ENCODE data around the gene PDSS2. TPM values are rescaled to one million over a fixed set of nuclear protein-coding genes. Genes with fewer than 3 reads are reported as not detected.

PDSS2 gene
- total RNA-seq, 1 donor from 2014 or later: 19.7 TPM

DNA sequence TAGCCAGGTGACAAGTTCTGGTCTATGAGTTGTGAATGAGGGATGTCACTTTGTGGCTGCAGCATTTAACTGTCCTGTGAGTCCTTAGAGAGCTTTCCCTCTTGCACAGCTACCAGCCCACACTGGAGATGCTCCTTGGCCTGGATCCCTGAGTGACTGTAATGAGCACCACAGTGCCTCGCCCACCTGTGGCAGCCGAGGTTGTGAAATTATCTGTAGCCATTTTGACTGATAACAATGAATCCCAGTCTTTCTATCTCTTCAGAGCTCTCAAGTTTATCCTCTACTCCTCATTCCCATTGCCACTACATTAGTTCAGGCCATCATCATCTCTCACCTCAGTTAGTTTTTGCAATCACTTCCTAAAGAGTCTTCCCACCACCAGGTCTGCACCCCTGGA, 302.7 kb downstream of the PDSS2 start:
- no peaks in the 10 kb centered on the region for H3K36me3 ChIP-seq
- intact Hi-C loops (cut with micrococcal nuclease): no loop called here
- DNase-seq: no peak

DNA sequence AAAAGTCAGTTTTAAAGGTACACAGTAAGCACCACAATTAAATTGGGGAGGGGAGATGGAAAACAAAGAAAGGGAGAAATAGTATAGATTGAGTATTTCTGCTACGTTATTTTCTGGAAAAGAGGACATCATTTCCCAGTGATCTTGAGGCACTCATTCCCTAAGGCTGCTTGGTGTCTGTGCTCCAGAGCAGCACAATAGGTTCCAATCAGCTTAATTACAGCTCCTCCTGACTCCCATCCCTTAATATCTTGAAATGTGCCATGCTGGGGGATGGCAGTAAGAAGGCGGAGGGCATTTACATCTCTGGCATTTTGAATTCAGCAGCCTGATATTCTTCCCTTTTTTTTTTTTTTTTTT, 304.6 kb downstream of the PDSS2 start:
- DNase-seq: no peak
- Histone ChIP-seq H3K27ac (replicated peaks) (no peak overlapping the region), H3K27me3 (ENCODE audit: low read depth) (no peaks in the 10 kb centered on the region), H3K4me1 (no peaks in the 10 kb centered on the region), H3K4me3 (no peak overlapping the region), H3K36me3 (no peaks in the 10 kb centered on the region), H3K9me3 (replicated peaks) (no peaks in the 10 kb centered on the region)
- intact Hi-C loops (cut with micrococcal nuclease): no loop called here
- TF ChIP-seq, protein P1, sequence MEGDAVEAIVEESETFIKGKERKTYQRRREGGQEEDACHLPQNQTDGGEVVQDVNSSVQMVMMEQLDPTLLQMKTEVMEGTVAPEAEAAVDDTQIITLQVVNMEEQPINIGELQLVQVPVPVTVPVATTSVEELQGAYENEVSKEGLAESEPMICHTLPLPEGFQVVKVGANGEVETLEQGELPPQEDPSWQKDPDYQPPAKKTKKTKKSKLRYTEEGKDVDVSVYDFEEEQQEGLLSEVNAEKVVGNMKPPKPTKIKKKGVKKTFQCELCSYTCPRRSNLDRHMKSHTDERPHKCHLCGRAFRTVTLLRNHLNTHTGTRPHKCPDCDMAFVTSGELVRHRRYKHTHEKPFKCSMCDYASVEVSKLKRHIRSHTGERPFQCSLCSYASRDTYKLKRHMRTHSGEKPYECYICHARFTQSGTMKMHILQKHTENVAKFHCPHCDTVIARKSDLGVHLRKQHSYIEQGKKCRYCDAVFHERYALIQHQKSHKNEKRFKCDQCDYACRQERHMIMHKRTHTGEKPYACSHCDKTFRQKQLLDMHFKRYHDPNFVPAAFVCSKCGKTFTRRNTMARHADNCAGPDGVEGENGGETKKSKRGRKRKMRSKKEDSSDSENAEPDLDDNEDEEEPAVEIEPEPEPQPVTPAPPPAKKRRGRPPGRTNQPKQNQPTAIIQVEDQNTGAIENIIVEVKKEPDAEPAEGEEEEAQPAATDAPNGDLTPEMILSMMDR (IDR thresholded peaks at IDR 0.05; ENCODE audit: borderline replicate concordance): no peak

More for the DNA sequence above, 302.7 kb downstream of the PDSS2 start:
- Histone ChIP-seq H3K27me3 (ENCODE audit: low read depth) (no peaks in the 10 kb centered on the region), H3K4me3 (no peak overlapping the region), H3K27ac (replicated peaks) (no peak overlapping the region), H3K4me1 (no peaks in the 10 kb centered on the region), H3K9me3 (replicated peaks) (no peaks in the 10 kb centered on the region)
- TF ChIP-seq, protein P1 (IDR thresholded peaks at IDR 0.05; ENCODE audit: borderline replicate concordance): no peak

DNA sequence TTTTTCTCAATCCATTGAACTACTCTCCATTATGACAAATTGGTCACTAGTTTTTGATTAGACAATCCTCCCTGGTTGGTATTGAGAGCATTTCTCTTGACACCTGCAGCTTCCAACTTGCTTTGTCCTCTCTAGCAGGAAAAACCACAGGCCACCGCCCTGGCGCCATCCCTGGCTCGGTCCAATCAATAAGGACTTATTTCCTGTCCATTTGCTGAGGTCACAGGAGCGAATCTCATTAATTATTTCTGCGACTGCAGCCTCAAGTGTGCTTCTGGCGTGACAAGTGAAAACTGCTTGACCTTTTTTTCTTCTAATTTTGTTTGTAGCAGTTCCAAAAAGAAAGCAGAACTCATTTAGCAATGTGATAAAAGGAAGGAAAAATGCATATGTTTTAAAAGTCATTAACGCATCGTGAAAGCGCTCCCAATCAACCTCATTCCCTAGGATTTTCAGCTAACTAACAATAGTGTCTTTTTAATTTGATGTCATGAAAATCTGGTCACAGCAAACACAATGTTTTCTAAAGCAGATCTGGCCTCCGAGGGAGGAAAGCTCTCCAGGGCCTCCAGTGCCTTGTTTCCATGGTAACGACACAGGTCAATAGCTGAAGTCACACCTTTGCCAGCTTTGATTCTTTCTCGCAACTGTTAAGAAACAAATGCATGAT, 305.1 kb downstream of the PDSS2 start:
- Histone ChIP-seq H3K36me3 (no peaks in the 10 kb centered on the region), H3K27ac (replicated peaks) (no peak overlapping the region), H3K9me3 (replicated peaks) (no peaks in the 10 kb centered on the region), H3K4me1 (no peaks in the 10 kb centered on the region), H3K27me3 (ENCODE audit: low read depth) (no peaks in the 10 kb centered on the region), H3K4me3 (no peak overlapping the region)
- no peak for DNase-seq
- intact Hi-C loops (cut with micrococcal nuclease): no loop called here
- TF ChIP-seq, protein P1 (IDR thresholded peaks at IDR 0.05; ENCODE audit: borderline replicate concordance): no peak

- TF ChIP-seq, protein P1 (IDR thresholded peaks at IDR 0.05; ENCODE audit: borderline replicate concordance): no peak
- no peak overlapping the region for H3K4me3 ChIP-seq
- H3K27me3 ChIP-seq (ENCODE audit: low read depth): no peaks in the 10 kb centered on the region
- no peak overlapping the region for H3K27ac ChIP-seq (replicated peaks)
- no peaks in the 10 kb centered on the region for H3K4me1 ChIP-seq
- H3K9me3 ChIP-seq (replicated peaks): no peaks in the 10 kb centered on the region
- DNase-seq: no peak
- intact Hi-C loops (cut with micrococcal nuclease): no loop called here
- H3K36me3 ChIP-seq: no peaks in the 10 kb centered on the region
Measured at GRCh38 chr6:107152638-107153430, 306.5 kb downstream of the PDSS2 start.

GRCh38 chr6:107144666-107145065, 314.7 kb downstream of the PDSS2 start:
- H3K4me3 ChIP-seq: no peak overlapping the region
- H3K27me3 ChIP-seq (ENCODE audit: low read depth): no peaks in the 10 kb centered on the region
- intact Hi-C loops (cut with micrococcal nuclease): no loop called here
- no peak overlapping the region for H3K27ac ChIP-seq (replicated peaks)
- H3K9me3 ChIP-seq (replicated peaks): no peaks in the 10 kb centered on the region
- H3K36me3 ChIP-seq: no peaks in the 10 kb centered on the region
- TF ChIP-seq, protein P1 (IDR thresholded peaks at IDR 0.05; ENCODE audit: borderline replicate concordance): no peak
- no peak for DNase-seq
- no peaks in the 10 kb centered on the region for H3K4me1 ChIP-seq
